Stimulated activated CD8-positive, alpha-beta memory T cell treated with anti-CD3 and anti-CD28 coated beads, Interleukin-2, amount 100 ng/mL, for 48 hours (primary cell): ENCODE data around the gene MRPL9.
"Not testable (repeated sequence)": the region's sequence is repeated elsewhere in the genome, so short reads cannot be mapped to it uniquely, and the experiment has no call there.

Experiments used
- DNase-seq, 2 donors: peaks; one replicate each; pipeline ENCODE4 v3.0.0-alpha.2; 2020; ENCODE audit warnings: low read depth in 2 of 2

MRPL9 gene

DNA sequence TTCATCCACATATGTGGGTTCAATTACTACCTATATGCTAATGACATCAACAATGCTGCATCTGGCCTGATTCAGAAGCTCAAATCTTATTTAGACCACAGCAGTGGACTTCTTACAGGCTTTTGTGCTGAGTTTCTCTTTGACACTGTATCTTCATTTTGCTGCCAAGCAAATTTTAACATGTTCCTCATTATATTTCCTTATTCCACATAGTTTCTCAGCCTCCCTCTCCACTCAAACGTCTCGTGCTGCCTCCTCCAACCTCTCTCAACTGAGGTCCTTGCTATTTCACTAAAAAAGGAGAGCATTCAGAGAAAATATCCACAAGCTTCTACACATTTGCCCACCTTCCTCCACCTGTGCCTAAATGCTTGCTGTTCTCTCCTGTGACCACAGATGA, 20.5 kb upstream of the MRPL9 start:
- no peak for DNase-seq

DNA sequence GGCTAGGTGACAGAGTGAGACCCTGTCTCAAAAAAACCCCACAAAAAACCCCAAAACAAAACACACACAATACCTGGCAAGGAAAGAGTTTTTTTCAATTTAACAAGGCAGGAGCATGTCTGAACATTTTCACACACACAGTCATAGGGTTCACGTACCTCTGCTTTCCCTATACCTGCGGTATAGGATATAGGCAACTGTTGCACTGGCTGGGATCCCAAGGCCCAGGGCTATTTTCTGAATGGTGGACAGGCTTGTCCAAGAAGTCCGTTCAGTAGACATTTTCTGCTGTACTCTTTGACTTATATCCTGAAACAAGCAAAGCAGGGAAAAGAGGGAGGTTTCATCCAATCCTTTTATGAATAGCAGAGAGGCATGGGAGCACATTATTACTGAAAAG, 19.4 kb upstream of the MRPL9 start:
- DNase-seq, result no peak

DNA sequence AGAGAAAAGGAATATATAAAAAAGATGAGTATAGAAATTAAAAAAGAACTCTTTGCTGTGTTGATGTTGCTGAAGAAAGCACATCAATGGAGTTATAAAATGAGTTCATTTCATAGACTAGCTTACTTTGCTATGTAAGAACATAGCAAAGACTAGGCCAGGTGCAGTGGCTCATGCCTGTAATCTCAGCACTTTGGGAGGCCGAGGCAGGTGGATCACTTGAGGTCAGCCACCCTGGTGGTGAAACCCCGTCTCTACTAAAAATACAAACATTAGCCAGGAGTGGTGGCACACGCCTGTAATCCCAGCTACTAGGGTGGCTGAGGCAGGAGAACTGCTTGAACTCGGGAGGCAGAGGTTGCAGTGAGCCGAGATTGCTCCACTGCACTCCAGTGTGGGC, 18.7 kb upstream of the MRPL9 start:
- not testable (repeated sequence) for DNase-seq

DNA sequence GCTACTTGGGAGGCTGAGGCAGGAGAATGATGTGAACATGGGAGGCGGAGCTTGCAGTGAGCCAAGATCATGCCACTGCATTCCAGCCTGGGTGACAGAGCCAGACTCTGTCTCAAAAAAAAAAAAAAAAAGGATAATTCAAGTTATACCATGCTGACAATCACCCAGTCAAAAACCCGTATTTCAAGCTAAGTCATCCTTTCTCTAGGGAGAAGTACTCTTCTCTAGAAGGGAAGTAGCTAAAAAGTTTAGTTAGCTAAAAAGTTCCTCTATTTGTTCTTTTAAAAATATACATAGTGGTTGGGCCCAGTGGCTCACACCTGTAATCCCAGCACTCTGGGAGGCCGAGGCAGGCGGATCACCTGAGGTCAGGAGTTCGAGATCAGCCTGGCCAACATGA, 17.4 kb upstream of the MRPL9 start:
- not testable (repeated sequence) for DNase-seq

DNA sequence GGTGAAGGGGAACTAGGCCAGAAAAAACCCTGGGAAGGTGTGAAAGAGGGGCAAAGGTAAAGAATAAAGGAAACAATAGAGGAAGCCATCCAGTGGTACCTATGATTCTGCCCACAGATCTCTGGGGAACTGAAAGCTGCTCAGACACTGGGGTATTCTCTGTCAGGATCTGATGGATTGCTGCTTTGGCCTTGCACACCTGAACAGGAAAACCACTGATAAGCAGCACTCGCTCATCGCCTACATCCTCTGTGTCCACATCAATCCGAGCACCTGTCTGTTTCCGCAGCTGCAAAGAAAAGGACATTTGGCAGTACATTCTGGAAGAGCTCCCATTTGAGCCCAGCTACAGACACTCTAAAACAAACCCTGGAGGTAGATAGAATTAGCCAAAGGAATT, 16.6 kb upstream of the MRPL9 start:
- DNase-seq, result no peak

DNA sequence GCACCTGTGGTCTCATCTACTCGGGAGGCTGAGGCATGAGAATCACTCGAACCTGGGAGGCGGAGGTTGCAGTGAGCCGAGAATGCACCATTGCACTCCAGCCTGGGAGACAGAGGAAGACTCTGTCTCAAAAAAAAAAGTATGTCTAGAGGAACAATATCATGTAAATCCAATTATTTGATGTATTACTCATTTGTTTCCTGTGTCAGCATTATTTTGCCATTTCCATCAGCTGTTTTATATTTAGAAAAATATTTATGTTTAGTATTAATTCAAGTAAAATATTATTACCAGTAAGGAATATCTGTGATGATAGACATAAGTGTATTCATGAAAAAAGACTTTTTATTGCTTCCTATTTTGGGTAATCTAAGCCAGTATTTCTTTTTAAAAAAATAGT, 14.0 kb upstream of the MRPL9 start:
- no peak for DNase-seq

DNA sequence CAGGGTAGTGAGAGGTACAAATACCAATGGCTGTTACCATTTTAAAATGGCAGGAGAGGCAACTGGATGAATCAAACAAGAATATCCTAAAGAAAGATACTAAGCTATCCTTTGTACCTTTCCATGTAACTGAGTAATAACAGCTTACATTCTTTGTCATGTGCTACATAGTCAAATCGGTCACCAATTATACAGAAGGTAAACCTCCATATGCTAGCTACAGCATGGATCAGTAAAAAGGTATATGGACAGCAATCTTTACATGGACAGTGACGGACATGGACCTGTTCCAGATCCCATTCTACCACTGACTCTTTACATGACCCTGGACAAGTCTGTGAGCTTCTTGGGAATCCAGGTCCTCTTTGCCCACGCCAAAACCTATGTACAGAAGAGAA, 13.4 kb upstream of the MRPL9 start:
- no peak for DNase-seq

DNA sequence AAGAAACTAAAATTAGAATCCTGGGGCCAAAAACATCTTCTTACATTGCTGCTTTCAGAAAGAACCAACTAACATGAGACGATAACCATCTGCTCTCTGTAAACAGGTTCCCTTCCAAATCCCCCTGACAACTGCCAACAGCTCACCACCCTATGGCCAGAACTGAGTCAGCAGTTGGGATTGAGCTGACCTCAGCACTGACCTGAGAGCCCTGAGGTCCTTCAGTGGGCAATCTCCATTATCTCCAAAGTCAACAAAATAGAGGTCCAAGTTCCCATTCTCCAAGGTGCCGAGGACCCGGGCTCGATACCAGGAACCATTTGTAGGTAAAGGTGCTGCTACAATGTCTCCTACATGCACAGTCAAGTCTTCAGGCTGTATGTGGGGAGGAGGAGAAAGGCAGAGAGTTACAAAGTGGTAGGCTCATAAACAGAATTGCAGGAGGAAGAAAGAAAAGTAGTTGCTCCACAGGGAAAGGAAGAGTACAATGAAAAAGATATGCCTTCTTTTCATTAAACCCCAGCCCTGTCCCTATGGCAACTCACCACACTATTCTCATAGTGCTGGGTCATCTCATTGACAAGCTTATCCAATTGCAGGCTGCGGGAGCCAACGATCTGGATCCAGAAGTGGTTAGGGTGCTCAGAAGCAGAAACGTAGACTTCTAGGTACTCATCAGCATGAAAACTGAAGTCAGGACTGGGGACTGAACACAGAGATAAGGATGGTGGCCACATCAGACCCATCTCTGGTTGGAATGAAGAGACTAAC, 12.8 kb upstream of the MRPL9 start:
- DNase-seq, result no peak

DNA sequence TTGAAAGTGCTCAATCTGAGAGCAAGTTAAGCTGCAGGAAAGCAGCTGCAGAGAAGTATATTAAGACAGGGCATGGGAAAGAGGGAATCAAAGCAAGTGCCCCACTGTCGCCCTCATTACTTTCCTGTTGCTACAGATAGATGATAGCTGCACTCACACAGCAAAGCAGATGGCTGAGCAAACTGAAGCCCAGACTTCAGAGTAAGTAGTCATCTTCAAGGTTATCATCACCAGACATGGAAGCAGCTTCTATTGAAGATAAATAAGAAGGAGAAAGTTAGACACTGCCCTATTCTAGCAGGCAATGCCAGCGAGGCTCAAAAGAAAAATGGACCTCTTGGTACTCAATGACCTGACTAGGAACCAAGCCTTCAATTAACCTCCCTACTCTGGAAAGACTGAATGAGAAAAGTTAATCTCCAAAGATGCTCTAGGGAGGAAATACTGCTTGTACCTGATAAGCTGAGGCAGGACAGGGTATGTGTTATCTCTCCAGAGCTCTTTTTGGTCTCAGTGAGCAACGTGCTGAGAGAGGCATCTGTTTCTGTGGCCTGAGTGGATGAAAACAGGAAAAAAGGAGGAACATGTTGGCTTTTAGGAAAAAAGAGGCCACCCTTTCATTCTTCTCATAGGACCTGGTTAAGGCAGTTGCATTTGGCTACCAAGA, 11.1 kb upstream of the MRPL9 start:
- no peak for DNase-seq

DNA sequence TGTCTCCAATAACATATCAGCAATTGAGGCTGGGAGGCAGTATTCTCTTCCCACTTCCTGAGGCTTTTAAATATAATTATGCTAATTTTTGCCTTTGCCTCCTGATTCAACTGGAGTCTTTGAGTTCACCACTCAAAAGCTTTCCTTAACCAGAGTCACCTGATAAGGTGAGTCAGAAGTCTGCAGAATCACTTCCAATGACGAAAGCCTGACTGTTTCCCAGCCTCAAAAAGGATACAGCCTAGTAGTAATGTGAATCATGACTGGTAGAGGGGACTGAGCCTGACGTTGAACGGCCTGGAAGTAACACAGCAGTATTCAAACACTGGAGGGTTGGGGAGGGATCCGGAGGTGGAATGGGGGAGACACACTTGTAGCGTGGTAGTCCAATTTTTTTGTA, 10.4 kb upstream of the MRPL9 start:
- no peak for DNase-seq

DNA sequence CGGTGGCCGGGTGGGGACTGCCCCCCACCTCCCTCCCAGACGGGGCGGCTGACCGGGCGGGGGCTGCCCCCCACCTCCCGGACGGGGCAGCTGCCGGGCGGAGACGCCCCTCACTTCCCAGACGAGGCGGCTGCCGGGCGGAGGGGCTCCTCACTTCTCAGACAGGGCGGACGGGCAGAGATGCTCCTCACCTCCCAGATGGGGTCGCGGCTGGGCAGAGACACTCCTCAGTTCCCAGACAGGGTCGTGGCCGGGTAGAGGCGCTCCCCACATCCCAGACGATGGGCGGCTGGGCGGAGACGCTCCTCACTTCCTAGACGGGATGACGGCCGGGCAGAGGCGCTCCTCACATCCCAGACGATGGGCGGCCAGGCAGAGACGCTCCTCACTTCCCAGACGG, 6.0 kb upstream of the MRPL9 start:
- DNase-seq, result not testable (repeated sequence)

DNA sequence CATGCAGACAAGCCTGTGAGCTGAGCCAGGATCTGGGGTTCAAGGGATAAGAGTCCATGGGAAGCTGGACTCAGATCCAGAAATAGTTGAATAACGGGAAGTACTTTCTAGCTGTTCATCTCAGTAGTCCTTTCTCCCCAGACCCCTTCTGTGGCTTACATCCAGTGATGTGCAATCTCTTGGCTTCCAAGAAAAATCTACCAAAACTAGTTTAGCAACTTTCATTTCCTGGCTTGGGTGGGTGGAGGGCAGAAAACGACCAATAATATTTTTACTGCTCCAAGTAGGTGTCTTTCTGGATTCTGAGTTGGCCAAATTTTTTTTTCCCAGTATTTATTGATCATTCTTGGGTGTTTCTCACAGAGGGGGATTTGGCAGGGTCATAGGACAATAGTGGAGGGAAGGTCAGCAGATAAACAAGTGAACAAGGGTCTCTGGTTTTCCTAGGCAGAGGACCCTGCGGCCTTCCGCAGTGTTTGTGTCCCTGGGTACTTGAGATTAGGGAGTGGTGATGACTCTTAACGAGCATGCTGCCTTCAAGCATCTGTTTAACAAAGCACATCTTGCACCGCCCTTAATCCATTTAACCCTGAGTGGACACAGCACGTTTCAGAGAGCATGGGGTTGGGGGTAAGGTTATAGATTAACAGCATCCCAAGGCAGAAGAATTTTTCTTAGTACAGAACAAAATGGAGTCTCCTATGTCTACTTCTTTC, 5.2 kb upstream of the MRPL9 start:
- not testable (repeated sequence) for DNase-seq

DNA sequence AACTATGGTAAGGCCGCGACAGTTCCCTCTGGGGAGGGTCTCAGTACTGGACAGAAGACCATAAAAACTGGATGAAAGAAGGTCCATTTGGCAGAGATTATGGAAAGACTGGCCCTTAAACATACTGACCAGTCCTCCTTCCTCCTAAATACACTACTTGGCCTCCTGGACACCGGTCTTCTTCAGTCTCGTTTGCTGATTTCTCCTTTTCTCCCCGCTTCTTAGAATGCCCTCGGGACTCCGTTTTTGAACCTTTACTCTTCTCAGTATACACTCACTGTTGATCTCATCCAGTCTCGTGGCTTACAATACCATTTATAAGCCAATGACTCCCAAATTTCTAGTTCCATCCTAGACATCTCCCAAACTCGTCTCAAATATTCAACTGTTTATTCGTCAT, 694 bp upstream of the MRPL9 start:
- DNase-seq, result no peak

DNA sequence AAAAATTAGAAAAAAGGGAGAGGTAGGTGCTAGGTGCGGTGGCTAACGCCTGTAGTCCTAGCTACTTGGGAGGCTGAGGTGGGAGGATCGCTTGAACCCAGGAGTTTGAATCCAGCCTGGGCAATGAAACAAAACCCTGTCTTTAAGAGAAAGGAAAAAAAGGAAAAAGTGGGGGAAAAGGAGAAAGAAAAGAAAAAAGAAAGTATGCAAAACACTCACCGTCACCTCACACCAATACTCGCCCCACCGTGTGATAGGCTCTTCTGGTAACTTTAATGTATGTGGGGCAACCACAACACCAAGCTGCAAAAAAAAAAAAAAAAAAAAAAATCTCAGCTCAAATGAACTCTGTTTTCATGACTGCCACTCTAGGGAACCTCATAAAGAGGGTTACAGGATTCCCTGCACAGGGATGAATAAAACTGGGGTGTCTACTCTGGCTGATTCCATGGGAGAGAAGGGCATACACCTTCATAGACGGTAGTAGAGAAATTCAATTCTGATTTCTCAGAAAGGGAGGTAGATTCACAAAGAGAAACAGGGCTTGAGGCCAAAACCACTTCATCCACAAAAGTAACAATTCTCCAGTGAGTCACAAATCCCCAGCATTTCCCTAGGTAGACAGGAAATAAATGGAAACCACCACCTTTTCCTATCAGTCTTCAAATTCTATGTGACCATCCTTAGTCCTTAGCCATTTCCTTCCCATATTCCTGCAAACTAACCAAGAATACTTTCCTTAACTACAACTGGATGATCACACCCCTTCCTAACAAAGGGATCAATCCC, 2.5 kb downstream of the MRPL9 start:
- no peak for DNase-seq

DNA sequence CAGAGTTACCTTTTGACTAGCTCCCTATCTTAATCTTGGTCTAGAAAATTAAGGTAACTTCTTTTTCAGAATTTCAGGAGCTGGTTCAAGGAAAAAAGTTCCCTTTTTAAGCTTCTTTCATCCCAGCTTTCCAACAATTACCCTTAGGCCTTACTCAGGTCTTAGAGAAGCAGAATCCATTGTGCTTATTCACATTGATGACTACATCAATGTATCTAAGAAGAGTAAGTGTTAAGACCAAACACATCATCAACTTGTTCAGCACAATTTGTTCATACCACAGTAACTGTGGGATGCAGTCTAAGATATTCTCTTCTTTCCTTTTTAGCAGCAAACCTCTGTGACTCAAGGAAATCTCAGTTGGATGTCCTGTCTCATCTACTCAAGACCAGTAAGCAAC, 4.1 kb downstream of the MRPL9 start:
- DNase-seq, result no peak

DNA sequence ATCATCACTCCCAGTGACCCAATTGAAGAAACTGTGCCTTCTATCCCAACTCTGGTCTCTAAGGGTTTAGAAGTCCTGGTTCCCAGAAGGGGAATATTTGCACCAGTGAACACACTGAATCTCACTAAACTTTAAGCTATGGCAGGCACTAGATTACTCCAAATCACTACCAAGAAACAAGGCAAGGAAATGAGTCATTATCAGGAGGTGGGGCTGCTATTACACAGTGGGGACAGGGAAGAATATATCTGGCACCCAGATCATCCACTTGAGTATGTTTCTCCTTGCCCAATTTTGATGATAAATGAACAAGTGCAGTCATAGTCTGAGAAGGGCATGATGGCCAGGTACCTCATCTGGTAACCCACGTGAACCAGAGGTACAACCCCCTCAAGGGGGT, 7.0 kb downstream of the MRPL9 start:
- no peak for DNase-seq

DNA sequence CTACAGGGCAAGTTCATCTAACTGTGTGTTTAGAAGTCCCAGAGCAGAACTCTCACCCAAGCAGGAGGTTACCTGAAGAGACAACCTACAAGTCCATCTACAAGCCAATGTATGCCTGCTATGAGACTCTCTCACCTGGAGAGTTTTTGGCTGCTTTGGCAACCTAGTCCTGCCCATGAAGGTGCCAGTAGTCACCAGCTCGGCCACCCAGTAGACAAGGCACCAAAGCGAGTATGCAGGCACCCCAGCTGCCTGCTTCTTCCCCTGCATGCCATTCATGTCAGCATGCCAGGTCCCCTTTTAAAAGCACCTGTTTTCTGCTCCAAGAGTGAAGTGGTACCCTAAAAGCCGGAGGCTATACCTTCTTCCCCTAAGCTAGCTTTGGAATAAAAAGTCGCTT, 21.8 kb downstream of the MRPL9 start:
- DNase-seq, result no peak

DNA sequence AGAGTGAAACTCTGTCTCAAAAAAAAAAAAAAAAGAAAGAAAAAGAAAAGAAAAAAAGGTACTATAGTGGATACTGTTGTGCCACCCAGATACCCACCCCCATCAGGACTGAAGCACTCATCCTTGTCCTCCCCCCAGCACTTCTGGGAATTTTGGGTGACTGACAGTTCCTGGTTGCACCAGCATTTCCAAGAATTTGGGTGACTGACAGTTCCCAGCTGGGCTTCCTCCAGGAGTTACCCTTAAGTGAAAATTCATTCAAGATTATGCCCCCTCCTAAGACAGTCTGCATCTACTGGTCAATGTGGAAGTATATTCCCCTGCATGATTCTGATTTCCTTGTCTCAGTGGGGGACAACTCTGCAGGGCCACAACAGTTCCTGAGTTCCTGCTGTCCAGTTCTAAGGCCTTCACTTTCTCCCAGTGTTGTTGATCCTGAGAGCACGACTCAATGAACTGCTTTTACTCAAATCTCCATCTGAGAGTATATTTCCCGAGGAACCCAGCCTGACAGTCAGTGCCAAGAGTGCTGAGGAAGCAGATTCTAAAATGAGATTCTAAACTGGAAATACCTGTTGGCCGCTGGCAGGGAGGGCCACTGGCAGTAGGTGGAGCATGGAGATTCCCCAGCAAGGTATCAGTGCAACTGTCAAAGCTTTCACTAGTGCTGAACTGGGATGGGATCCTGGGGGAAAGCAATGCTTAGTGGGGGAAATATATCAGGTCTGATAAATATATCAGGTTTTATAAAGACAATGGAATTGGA, 23.5 kb downstream of the MRPL9 start:
- no peak for DNase-seq

DNA sequence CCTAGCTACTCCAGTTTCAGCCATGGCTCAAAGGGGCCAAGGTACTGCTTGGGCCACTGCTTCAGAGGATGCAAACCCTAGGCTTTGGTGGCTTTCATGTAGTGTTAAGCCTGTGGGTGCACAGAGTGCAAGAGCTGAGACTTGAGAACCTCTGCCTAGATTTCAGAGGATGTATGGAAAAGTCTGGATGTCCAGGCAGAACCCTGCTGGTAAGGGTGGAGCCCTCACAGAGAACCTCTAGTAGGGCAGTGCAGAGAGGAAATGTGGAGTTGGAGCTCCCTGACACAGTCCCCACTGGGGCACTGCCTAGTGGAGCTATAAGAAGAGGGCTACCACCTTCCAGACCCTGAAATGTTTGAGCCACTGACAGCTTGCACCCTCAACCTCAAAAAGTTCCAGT, 25.8 kb downstream of the MRPL9 start:
- DNase-seq, result no peak

DNA sequence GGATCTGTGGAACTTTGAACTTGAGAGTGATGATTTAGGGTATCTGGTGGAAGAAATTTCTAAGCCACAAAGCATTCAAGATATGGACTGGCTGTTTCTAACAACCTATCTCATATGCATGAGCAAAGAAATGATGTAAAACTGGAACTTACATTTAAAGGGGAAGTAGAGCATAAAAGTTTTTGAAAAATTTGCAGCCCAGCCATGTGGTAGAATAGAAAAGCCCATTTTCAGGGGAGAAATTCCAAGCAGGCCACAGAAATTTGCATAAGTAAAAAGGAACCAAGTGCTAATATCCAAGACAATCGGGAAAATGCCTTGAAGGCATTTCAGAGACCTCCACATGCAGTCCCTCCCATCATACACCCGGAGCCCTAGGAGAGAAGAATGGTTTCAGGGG, 26.3 kb downstream of the MRPL9 start:
- DNase-seq, result no peak

DNA sequence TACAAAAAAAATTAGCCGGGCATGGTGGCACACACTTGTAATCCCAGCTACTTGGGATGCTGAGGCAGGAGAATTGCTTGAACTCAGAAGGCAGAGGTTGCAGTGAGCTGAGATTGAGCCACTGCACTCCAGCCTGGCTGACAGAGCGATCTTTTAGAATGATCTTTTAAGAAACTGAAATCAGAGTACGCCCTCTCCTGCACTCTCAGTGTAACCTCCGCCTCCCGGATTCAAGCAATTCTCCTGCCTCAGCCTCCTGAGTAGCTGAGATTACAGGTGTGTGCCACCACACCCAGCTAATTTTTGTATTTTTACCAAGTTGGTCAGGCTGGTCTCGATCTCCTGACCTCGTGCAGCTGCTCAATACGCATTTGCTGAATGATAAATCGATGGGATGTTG, 29.3 kb downstream of the MRPL9 start:
- not testable (repeated sequence) for DNase-seq
